Ishikawa (cell line): ENCODE data around the gene MAGI2.

Experiments used
- CEBPB ChIP-seq: IDR thresholded peaks from 2 replicates; pipeline ENCODE4 v1.6.1; 2012
- CREB1 ChIP-seq: IDR thresholded peaks from 2 replicates; pipeline ENCODE4 v1.6.1; 2012; ENCODE audit warnings: low read depth
- EGR1 ChIP-seq: IDR thresholded peaks from 2 replicates; pipeline ENCODE4 v1.6.1; 2012
- EP300 ChIP-seq: IDR thresholded peaks from 2 replicates; pipeline ENCODE4 v1.6.1; 2012; ENCODE audit warnings: borderline replicate concordance
- FOXM1 ChIP-seq: IDR thresholded peaks from 2 replicates; pipeline ENCODE4 v1.6.1; 2012; ENCODE audit warnings: low read depth, borderline replicate concordance
- NFIC ChIP-seq: IDR thresholded peaks from 2 replicates; pipeline ENCODE4 v1.6.1; 2012
- RAD21 ChIP-seq: IDR thresholded peaks from 2 replicates; pipeline ENCODE4 v1.6.1; 2012; ENCODE audit warnings: low read depth
- TAF1 ChIP-seq: IDR thresholded peaks from 2 replicates; pipeline ENCODE4 v1.6.1; 2012; ENCODE audit warnings: low read depth, mild to moderate bottlenecking
- TCF12 ChIP-seq: IDR thresholded peaks from 2 replicates; pipeline ENCODE4 v1.6.1; 2012; ENCODE audit warnings: low read depth
- TEAD4 ChIP-seq: IDR thresholded peaks from 2 replicates; pipeline ENCODE4 v1.6.1; 2012
- YY1 ChIP-seq: IDR thresholded peaks from 2 replicates; pipeline ENCODE4 v1.6.1; 2012; ENCODE audit warnings: low read depth
- ZBTB7A ChIP-seq: IDR thresholded peaks from 2 replicates; pipeline ENCODE4 v1.6.1; 2012; ENCODE audit warnings: low read depth
- TF ChIP-seq, protein P1 (sequence below): IDR thresholded peaks from 2 replicates; pipeline ENCODE4 v1.6.1; 2012; ENCODE audit warnings: low read depth, mild to moderate bottlenecking
- TF ChIP-seq, protein P2 (sequence below): IDR thresholded peaks from 2 replicates; pipeline ENCODE4 v1.6.1; 2012
- TF ChIP-seq, protein P3 (sequence below): IDR thresholded peaks from 2 replicates; pipeline ENCODE4 v1.6.1; 2012

Gene MAGI2

DNA sequence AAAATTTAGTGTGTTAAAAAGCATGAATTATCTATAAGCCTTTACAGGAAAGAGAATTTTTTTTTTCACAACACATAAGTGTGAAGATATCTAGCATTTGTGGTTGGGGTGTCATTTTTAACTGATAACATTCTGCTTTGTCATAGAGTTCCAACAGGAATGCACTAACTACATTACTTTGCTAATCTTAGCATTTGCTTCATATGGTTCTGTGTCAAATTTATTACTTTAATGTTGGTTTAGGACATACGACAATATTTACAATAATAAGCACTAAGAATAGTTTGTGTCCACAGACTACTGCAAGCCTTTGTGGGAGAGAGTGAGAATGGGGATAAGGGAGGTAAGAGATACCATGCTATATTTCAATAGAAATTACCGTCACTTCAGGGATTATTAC, 40.6 kb upstream of the MAGI2 start:
- TF ChIP-seq YY1, result no peak

DNA sequence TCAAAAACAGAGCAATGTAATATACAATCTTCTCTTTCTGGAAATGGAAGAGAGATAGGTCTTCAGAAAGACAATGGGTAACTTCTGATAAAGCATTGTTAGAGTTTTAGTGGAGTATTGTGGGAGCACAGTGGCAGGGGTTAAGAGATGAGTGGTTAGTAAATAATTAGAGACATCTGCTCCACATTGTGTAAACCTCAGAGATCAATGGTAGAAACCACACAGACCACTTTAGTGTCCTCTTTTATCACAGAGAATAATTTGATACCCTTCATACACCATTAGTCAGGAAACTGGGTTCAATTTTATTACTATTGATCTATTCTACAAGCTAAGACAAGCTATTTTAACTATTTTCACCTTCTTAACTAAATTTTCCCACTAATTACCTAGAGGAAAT, 35.9 kb upstream of the MAGI2 start:
- TF ChIP-seq CEBPB (no peak), TCF12 (no peak)

DNA sequence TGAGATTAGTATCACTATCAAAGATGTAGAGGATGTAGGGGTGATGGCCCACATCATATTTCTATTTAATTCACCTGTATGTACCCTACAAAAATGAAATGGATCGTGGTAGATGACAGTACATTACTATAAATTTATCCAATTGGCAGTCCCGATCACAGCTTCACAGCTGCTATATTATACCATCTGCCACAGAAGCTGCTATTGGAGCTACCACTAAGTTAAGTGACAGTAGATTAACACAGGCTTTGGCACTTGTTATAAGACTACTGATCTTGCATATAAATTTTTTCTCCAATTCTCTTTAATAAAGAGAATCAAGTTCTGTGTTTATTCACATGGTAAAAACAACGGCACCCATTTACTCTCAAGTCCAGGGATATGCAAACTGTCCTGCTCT, 24.9 kb upstream of the MAGI2 start:
- no peak for TF ChIP-seq EGR1
- no peak for TF ChIP-seq FOXM1
- no peak for TF ChIP-seq TCF12
- TF ChIP-seq, protein P1, sequence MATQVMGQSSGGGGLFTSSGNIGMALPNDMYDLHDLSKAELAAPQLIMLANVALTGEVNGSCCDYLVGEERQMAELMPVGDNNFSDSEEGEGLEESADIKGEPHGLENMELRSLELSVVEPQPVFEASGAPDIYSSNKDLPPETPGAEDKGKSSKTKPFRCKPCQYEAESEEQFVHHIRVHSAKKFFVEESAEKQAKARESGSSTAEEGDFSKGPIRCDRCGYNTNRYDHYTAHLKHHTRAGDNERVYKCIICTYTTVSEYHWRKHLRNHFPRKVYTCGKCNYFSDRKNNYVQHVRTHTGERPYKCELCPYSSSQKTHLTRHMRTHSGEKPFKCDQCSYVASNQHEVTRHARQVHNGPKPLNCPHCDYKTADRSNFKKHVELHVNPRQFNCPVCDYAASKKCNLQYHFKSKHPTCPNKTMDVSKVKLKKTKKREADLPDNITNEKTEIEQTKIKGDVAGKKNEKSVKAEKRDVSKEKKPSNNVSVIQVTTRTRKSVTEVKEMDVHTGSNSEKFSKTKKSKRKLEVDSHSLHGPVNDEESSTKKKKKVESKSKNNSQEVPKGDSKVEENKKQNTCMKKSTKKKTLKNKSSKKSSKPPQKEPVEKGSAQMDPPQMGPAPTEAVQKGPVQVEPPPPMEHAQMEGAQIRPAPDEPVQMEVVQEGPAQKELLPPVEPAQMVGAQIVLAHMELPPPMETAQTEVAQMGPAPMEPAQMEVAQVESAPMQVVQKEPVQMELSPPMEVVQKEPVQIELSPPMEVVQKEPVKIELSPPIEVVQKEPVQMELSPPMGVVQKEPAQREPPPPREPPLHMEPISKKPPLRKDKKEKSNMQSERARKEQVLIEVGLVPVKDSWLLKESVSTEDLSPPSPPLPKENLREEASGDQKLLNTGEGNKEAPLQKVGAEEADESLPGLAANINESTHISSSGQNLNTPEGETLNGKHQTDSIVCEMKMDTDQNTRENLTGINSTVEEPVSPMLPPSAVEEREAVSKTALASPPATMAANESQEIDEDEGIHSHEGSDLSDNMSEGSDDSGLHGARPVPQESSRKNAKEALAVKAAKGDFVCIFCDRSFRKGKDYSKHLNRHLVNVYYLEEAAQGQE, result no peak
- TF ChIP-seq TEAD4, result no peak
- TF ChIP-seq EP300, result no peak

DNA sequence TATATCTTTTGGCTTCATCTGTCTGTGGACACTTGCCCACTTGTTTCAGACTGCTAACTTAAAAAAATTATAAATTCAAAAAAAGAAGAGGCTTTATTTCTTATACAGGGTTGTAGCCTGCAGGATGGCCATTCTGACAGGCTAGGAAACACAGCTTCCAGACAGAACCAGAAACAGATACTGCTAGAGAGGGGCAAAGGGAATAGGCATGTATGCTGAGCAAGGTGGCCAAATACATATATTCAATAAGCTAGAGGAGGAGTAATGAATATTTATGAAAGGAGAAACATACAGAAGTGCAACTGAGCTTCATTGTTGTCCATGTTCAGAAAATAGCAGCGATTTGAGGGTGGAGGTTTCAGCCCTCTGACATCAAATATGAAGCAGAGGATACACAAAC, 22.0 kb upstream of the MAGI2 start:
- TF ChIP-seq TAF1 (no peak), EGR1 (no peak), TCF12 (no peak), CREB1 (no peak), NFIC (no peak), YY1 (no peak), ZBTB7A (no peak), TEAD4 (no peak)
- TF ChIP-seq, protein P2, sequence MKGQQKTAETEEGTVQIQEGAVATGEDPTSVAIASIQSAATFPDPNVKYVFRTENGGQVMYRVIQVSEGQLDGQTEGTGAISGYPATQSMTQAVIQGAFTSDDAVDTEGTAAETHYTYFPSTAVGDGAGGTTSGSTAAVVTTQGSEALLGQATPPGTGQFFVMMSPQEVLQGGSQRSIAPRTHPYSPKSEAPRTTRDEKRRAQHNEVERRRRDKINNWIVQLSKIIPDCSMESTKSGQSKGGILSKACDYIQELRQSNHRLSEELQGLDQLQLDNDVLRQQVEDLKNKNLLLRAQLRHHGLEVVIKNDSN, result no peak

DNA sequence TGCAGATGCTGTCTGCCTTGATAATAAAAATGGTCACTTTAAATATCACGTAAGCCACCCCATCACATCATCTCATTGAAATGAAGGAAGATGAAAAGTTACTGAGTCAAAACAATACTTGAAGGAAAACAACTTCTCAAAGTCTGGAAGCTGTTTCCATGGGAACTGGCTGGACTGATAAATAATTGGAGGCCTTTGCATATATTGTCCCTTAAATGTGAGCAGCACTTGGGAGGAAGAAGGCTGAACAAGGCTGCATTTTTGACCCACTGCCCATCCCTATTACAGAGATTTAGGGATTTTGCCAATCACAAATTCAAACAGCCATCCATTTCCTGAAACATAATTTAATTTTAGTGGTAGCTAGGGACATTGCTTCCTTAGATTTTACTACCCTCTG, 18.2 kb upstream of the MAGI2 start:
- TF ChIP-seq CEBPB (no peak), ZBTB7A (no peak), NFIC (no peak), YY1 (no peak), CREB1 (no peak), TEAD4 (no peak), EP300 (no peak), TAF1 (no peak), RAD21 (no peak)
- TF ChIP-seq, protein P2, result no peak
- TF ChIP-seq, protein P1, result no peak
- TF ChIP-seq, protein P3, sequence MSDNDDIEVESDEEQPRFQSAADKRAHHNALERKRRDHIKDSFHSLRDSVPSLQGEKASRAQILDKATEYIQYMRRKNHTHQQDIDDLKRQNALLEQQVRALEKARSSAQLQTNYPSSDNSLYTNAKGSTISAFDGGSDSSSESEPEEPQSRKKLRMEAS, result no peak

DNA sequence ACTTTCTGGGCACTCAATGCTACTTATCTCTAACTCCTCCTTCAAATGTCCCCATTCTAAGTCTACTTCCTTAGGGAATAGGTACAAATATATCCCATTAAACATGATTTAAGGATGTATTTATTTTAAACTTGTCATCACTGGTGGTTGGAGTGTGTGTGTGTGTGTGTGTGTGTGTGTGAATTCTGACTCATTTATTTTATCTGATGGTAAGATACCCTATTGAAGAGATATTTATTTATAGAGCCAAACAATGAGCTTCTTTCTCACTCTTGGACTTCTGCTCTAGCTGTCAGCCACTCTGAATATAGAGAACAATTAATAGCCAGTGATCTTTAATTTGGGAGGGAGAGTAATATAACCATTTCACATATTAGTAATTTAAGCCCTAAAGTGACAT, 17.8 kb upstream of the MAGI2 start:
- TF ChIP-seq TAF1 (no peak), CREB1 (no peak), FOXM1 (no peak), EP300 (no peak), YY1 (no peak), ZBTB7A (no peak), RAD21 (no peak), TCF12 (no peak), TEAD4 (no peak), NFIC (no peak), EGR1 (no peak), CEBPB (no peak)
- TF ChIP-seq, protein P2, result no peak
- TF ChIP-seq, protein P1, result no peak
- TF ChIP-seq, protein P3, result no peak
